ENCODE data around the gene KIZ. TPM values are rescaled to one million over a fixed set of nuclear protein-coding genes. Genes with fewer than 3 reads are reported as not detected.

The KIZ gene
- total and polyA plus RNA-seq, 2 donors, result 18.7 to 24.7 TPM

- peaks cover 23 to 36% of the 10 kb centered on the region in 2 donors for H3K4me1 ChIP-seq (ENCODE audit: control insufficient read depth in 2 of 2, insufficient read depth in 2 of 2, low read length in 2 of 2)
- H3K27ac ChIP-seq (ENCODE audit: low read depth in 1 of 2, low read length in 1 of 2), result no peak overlapping the region
- H3K27me3 ChIP-seq (ENCODE audit: control insufficient read depth in 2 of 2, insufficient read depth in 1 of 2, low read length in 1 of 2), result peaks cover 85 to 99% of the 10 kb centered on the region in 2 donors
- no peak for DNase-seq (ENCODE audit: low read depth in 6 of 9, low spot score in 9 of 9)
- no peaks in the 10 kb centered on the region for H3K36me3 ChIP-seq (ENCODE audit: control insufficient read depth in 2 of 2, insufficient read depth in 2 of 2, low read length in 1 of 2)
- no peaks in the 10 kb centered on the region for H3K9me3 ChIP-seq (ENCODE audit: control insufficient read depth in 2 of 2, insufficient read depth in 1 of 2, low read length in 1 of 2)
- WGBS, result 13% methylated on average over 32 of the region's 32 CpGs
- no peak overlapping the region for H3K4me3 ChIP-seq (ENCODE audit: low read length in 2 of 2)
Measured at GRCh38 chr20:21103582-21104465, 22.1 kb upstream of the KIZ start.

GRCh38 chr20:21104466-21104761, 21.5 kb upstream of the KIZ start:
- Histone ChIP-seq H3K27ac (ENCODE audit: low read depth in 1 of 2, low read length in 1 of 2) (no peak overlapping the region), H3K9me3 (ENCODE audit: control insufficient read depth in 2 of 2, insufficient read depth in 1 of 2, low read length in 1 of 2) (no peaks in the 10 kb centered on the region), H3K4me3 (ENCODE audit: low read length in 2 of 2) (no peak overlapping the region), H3K4me1 (ENCODE audit: control insufficient read depth in 2 of 2, insufficient read depth in 2 of 2, low read length in 2 of 2) (peaks cover 23 to 34% of the 10 kb centered on the region in 2 donors), H3K36me3 (ENCODE audit: control insufficient read depth in 2 of 2, insufficient read depth in 2 of 2, low read length in 1 of 2) (no peaks in the 10 kb centered on the region), H3K27me3 (ENCODE audit: control insufficient read depth in 2 of 2, insufficient read depth in 1 of 2, low read length in 1 of 2) (peaks cover 88 to 99% of the 10 kb centered on the region in 2 donors)
- no peak for DNase-seq (ENCODE audit: low read depth in 6 of 9, low spot score in 9 of 9)
- 12% methylated on average over 5 of the region's 5 CpGs for WGBS

GRCh38 chr20:21104921-21105320, 21.0 kb upstream of the KIZ start:
- DNase-seq (ENCODE audit: low read depth in 6 of 9, low spot score in 9 of 9), result no peak
- H3K27me3 ChIP-seq (ENCODE audit: control insufficient read depth in 2 of 2, insufficient read depth in 1 of 2, low read length in 1 of 2), result peaks cover 84 to 99% of the 10 kb centered on the region in 2 donors
- no peak overlapping the region for H3K4me3 ChIP-seq (ENCODE audit: low read length in 2 of 2)
- H3K36me3 ChIP-seq (ENCODE audit: control insufficient read depth in 2 of 2, insufficient read depth in 2 of 2, low read length in 1 of 2), result no peaks in the 10 kb centered on the region
- no peaks in the 10 kb centered on the region for H3K9me3 ChIP-seq (ENCODE audit: control insufficient read depth in 2 of 2, insufficient read depth in 1 of 2, low read length in 1 of 2)
- H3K4me1 ChIP-seq (ENCODE audit: control insufficient read depth in 2 of 2, insufficient read depth in 2 of 2, low read length in 2 of 2), result peaks cover 23 to 30% of the 10 kb centered on the region in 2 donors
- no peak overlapping the region for H3K27ac ChIP-seq (ENCODE audit: low read depth in 1 of 2, low read length in 1 of 2)
- WGBS, result 7% methylated on average over 16 of the region's 16 CpGs

GRCh38 chr20:21105429-21106170, 20.3 kb upstream of the KIZ start:
- H3K4me1 ChIP-seq (ENCODE audit: control insufficient read depth in 2 of 2, insufficient read depth in 2 of 2, low read length in 2 of 2), result peaks cover 19 to 25% of the 10 kb centered on the region in 2 donors
- DNase-seq (ENCODE audit: low read depth in 6 of 9, low spot score in 9 of 9), result no peak
- peaks cover 80 to 98% of the 10 kb centered on the region in 2 donors for H3K27me3 ChIP-seq (ENCODE audit: control insufficient read depth in 2 of 2, insufficient read depth in 1 of 2, low read length in 1 of 2)
- WGBS, result 5% methylated on average over 50 of the region's 50 CpGs
- H3K27ac ChIP-seq (ENCODE audit: low read depth in 1 of 2, low read length in 1 of 2), result no peak overlapping the region
- H3K36me3 ChIP-seq (ENCODE audit: control insufficient read depth in 2 of 2, insufficient read depth in 2 of 2, low read length in 1 of 2), result no peaks in the 10 kb centered on the region
- H3K4me3 ChIP-seq (ENCODE audit: low read length in 2 of 2), result no peak overlapping the region
- no peaks in the 10 kb centered on the region for H3K9me3 ChIP-seq (ENCODE audit: control insufficient read depth in 2 of 2, insufficient read depth in 1 of 2, low read length in 1 of 2)

GRCh38 chr20:21106171-21107017, 19.5 kb upstream of the KIZ start, which contains the start of gene LINC00237:
Gene LINC00237, minus strand, starts transcription at chr20:21106358.
- peaks cover 72 to 96% of the 10 kb centered on the region in 2 donors for H3K27me3 ChIP-seq (ENCODE audit: control insufficient read depth in 2 of 2, insufficient read depth in 1 of 2, low read length in 1 of 2)
- peaks cover 14 to 18% of the 10 kb centered on the region in 2 donors for H3K4me1 ChIP-seq (ENCODE audit: control insufficient read depth in 2 of 2, insufficient read depth in 2 of 2, low read length in 2 of 2)
- no peak within 1 kb of the TSS for H3K27ac ChIP-seq (ENCODE audit: low read depth in 1 of 2, low read length in 1 of 2)
- H3K9me3 ChIP-seq (ENCODE audit: control insufficient read depth in 2 of 2, insufficient read depth in 1 of 2, low read length in 1 of 2), result no peaks in the 10 kb centered on the region
- no peak for DNase-seq (ENCODE audit: low read depth in 6 of 9, low spot score in 9 of 9)
- 11% methylated on average over 43 of the region's 43 CpGs for WGBS
- H3K4me3 ChIP-seq (ENCODE audit: low read length in 2 of 2), result no peak within 1 kb of the TSS
- H3K36me3 ChIP-seq (ENCODE audit: control insufficient read depth in 2 of 2, insufficient read depth in 2 of 2, low read length in 1 of 2), result no peaks in the 10 kb centered on the region

DNA sequence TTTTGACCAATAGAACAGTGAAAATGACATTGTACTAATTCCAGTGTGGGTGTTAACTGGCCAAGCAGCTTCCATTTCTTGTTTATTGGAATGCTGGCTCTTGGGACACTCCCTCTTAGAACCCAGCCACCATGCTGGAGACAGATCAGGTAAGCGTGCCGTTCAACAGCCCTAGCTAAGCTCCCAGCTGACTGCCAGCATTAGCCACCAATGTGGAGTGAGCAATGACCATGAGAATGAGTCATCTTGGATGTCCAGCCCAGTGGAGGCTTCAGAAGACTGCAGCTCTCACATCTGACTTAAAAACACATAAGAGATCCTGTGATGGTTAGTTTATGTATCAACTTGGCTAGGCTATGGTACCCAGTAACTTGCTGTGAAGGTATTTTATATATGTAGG, 16.7 kb upstream of the KIZ start:
- Histone ChIP-seq H3K4me1 (ENCODE audit: control insufficient read depth in 2 of 2, insufficient read depth in 2 of 2, low read length in 2 of 2) (no peaks in the 10 kb centered on the region), H3K4me3 (ENCODE audit: low read length in 2 of 2) (no peak overlapping the region), H3K27ac (ENCODE audit: low read depth in 1 of 2, low read length in 1 of 2) (no peak overlapping the region), H3K9me3 (ENCODE audit: control insufficient read depth in 2 of 2, insufficient read depth in 1 of 2, low read length in 1 of 2) (no peaks in the 10 kb centered on the region), H3K36me3 (ENCODE audit: control insufficient read depth in 2 of 2, insufficient read depth in 2 of 2, low read length in 1 of 2) (no peaks in the 10 kb centered on the region), H3K27me3 (ENCODE audit: control insufficient read depth in 2 of 2, insufficient read depth in 1 of 2, low read length in 1 of 2) (peaks cover 45 to 83% of the 10 kb centered on the region in 2 donors)
- DNase-seq (ENCODE audit: low read depth in 6 of 9, low spot score in 9 of 9), result no peak
- 95% methylated on average over 2 of the region's 2 CpGs for WGBS

- H3K27ac ChIP-seq (ENCODE audit: low read depth in 1 of 2, low read length in 1 of 2), result no peak overlapping the region
- 97% methylated on average over 1 of the region's 1 CpG for WGBS
- DNase-seq (ENCODE audit: low read depth in 6 of 9, low spot score in 9 of 9), result no peak
- H3K9me3 ChIP-seq (ENCODE audit: control insufficient read depth in 2 of 2, insufficient read depth in 1 of 2, low read length in 1 of 2), result no peaks in the 10 kb centered on the region
- H3K36me3 ChIP-seq (ENCODE audit: control insufficient read depth in 2 of 2, insufficient read depth in 2 of 2, low read length in 1 of 2), result no peaks in the 10 kb centered on the region
- H3K27me3 ChIP-seq (ENCODE audit: control insufficient read depth in 2 of 2, insufficient read depth in 1 of 2, low read length in 1 of 2), result peaks cover 29 to 70% of the 10 kb centered on the region in 2 donors
- H3K4me3 ChIP-seq (ENCODE audit: low read length in 2 of 2), result no peak overlapping the region
- H3K4me1 ChIP-seq (ENCODE audit: control insufficient read depth in 2 of 2, insufficient read depth in 2 of 2, low read length in 2 of 2), result no peaks in the 10 kb centered on the region
Measured at GRCh38 chr20:21110811-21111210, 15.1 kb upstream of the KIZ start.

GRCh38 chr20:21111416-21111815, 14.5 kb upstream of the KIZ start:
- no peak overlapping the region for H3K27ac ChIP-seq (ENCODE audit: low read depth in 1 of 2, low read length in 1 of 2)
- no peaks in the 10 kb centered on the region for H3K9me3 ChIP-seq (ENCODE audit: control insufficient read depth in 2 of 2, insufficient read depth in 1 of 2, low read length in 1 of 2)
- H3K27me3 ChIP-seq (ENCODE audit: control insufficient read depth in 2 of 2, insufficient read depth in 1 of 2, low read length in 1 of 2), result peaks cover 23 to 66% of the 10 kb centered on the region in 2 donors
- H3K4me3 ChIP-seq (ENCODE audit: low read length in 2 of 2), result no peak overlapping the region
- WGBS, result 95% methylated on average over 2 of the region's 2 CpGs
- H3K4me1 ChIP-seq (ENCODE audit: control insufficient read depth in 2 of 2, insufficient read depth in 2 of 2, low read length in 2 of 2), result no peaks in the 10 kb centered on the region
- no peak for DNase-seq (ENCODE audit: low read depth in 6 of 9, low spot score in 9 of 9)
- H3K36me3 ChIP-seq (ENCODE audit: control insufficient read depth in 2 of 2, insufficient read depth in 2 of 2, low read length in 1 of 2), result no peaks in the 10 kb centered on the region
